ENCODE data around the gene BEX5.

- TF ChIP-seq CTCF (IDR thresholded peaks at IDR 0.05 in 4 of 5, conservative IDR thresholded peaks at IDR 0.05 in 1 of 5) (no peak), POLR2A (IDR thresholded peaks at IDR 0.05) (no peak)
Measured at GRCh38 chrX:102126863-102127262, 28.9 kb downstream of the BEX5 start.

All from gastrocnemius medialis (tissue), 4 donors.